ENCODE results near the gene POLK. TPM values are rescaled to one million over a fixed set of nuclear protein-coding genes. Genes with fewer than 3 reads are reported as not detected.
"Not testable (repeated sequence)": the region's sequence is repeated elsewhere in the genome, so short reads cannot be mapped to it uniquely, and the experiment has no call there.

POLK gene
- total RNA-seq, 2 experiments from 2014 or later = 29.8 to 30.7 TPM

GRCh38 chr5:75584641-75585040 is 73.0 kb downstream of the POLK start:
- ChIA-PET POLR2A (no interaction called here), CTCF (no interaction called here)
- Mint-ChIP-seq H3K27ac (no peak overlapping the region), H3K27me3 (ENCODE audit: low read depth) (no peaks in the 10 kb centered on the region), H3K36me3 (ENCODE audit: low read depth) (peaks cover 22% of the 10 kb centered on the region), H3K9me3 (ENCODE audit: insufficient read depth) (no peaks in the 10 kb centered on the region), H3K4me3 (no peak overlapping the region), H3K4me1 (ENCODE audit: low read depth) (peaks cover 4% of the 10 kb centered on the region)
- no peak for ATAC-seq
- DNase-seq = no peak

DNA sequence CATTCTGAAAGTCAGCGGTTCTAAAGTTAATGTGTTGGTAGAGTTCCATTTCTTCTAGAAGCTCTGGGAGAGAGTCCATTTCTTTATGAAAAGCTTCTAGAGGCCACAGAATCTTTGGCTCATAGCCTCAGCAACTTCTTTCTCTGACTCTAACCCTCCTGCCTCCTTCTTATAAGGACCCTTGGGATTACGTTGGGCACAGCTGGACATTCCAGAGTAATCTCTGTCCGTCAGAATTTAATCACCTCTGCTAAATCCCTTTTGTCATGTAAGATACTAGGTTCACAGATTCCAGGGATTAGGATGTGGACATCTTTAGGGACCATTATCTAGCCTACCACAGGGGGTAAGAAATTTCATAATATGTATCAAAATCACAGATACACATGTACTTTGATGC is 77.0 kb downstream of the POLK start:
- ChIA-PET CTCF (interaction anchor here (0.5 kb wide), 1 partner anchor 15 kb away, joined by 3 read pairs; no protein-coding TSS in a partner anchor), POLR2A (no interaction called here)
- no peak overlapping the region for H3K4me3 Mint-ChIP-seq
- DNase-seq (no peak), ATAC-seq (no peak)
- no peaks in the 10 kb centered on the region for H3K27me3 Mint-ChIP-seq (ENCODE audit: low read depth)
- no peaks in the 10 kb centered on the region for H3K4me1 Mint-ChIP-seq (ENCODE audit: low read depth)
- H3K27ac Mint-ChIP-seq = no peak overlapping the region
- H3K9me3 Mint-ChIP-seq (ENCODE audit: insufficient read depth) = no peaks in the 10 kb centered on the region
- peaks cover 31% of the 10 kb centered on the region for H3K36me3 Mint-ChIP-seq (ENCODE audit: low read depth)

DNA sequence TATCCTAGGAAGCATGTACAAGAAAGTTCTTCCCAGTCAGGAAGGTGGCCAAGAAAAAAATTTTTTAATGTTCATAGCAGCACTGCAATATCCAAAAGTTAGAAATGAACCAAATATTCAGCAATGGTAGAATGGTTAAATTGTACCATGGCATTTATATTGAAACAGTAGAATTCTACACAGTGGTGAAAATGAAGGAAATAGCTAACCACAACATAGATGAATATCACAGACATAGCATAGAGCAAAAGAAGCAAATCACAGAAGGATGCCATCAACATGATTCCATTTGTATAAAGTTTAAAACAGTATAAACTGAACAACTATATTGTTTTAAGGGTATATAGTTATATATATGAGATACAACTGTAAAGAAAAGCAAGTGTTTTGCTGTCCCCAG is 88.8 kb downstream of the POLK start:
- peak; percentile 60 for ATAC-seq
- no peaks in the 10 kb centered on the region for H3K27me3 Mint-ChIP-seq (ENCODE audit: low read depth)
- H3K9me3 Mint-ChIP-seq (ENCODE audit: insufficient read depth) = no peaks in the 10 kb centered on the region
- ChIA-PET POLR2A (no interaction called here), CTCF (no interaction called here)
- no peak overlapping the region for H3K4me3 Mint-ChIP-seq
- no peak for DNase-seq
- no peak overlapping the region for H3K27ac Mint-ChIP-seq
- peaks cover 39% of the 10 kb centered on the region for H3K36me3 Mint-ChIP-seq (ENCODE audit: low read depth)
- peaks cover 22% of the 10 kb centered on the region for H3K4me1 Mint-ChIP-seq (ENCODE audit: low read depth)

- H3K4me3 Mint-ChIP-seq = no peak overlapping the region
- DNase-seq (no peak), ATAC-seq (no peak)
- H3K4me1 Mint-ChIP-seq (ENCODE audit: low read depth) = peaks cover 22% of the 10 kb centered on the region
- H3K9me3 Mint-ChIP-seq (ENCODE audit: insufficient read depth) = no peaks in the 10 kb centered on the region
- H3K27me3 Mint-ChIP-seq (ENCODE audit: low read depth) = no peaks in the 10 kb centered on the region
- no peak overlapping the region for H3K27ac Mint-ChIP-seq
- H3K36me3 Mint-ChIP-seq (ENCODE audit: low read depth) = peaks cover 35% of the 10 kb centered on the region
- ChIA-PET POLR2A (no interaction called here), CTCF (no interaction called here)
These were observed 89.9 kb downstream of the POLK start for GRCh38 chr5:75601567-75601966.

GRCh38 chr5:75601996-75602395 is 90.3 kb downstream of the POLK start:
- Mint-ChIP-seq H3K36me3 (ENCODE audit: low read depth) (peaks cover 31% of the 10 kb centered on the region), H3K27me3 (ENCODE audit: low read depth) (no peaks in the 10 kb centered on the region), H3K27ac (no peak overlapping the region), H3K4me1 (ENCODE audit: low read depth) (peaks cover 25% of the 10 kb centered on the region), H3K4me3 (no peak overlapping the region), H3K9me3 (ENCODE audit: insufficient read depth) (no peaks in the 10 kb centered on the region)
- POLR2A ChIA-PET = no interaction called here
- ATAC-seq (no peak), DNase-seq (no peak)
- CTCF ChIA-PET = no interaction called here

DNA sequence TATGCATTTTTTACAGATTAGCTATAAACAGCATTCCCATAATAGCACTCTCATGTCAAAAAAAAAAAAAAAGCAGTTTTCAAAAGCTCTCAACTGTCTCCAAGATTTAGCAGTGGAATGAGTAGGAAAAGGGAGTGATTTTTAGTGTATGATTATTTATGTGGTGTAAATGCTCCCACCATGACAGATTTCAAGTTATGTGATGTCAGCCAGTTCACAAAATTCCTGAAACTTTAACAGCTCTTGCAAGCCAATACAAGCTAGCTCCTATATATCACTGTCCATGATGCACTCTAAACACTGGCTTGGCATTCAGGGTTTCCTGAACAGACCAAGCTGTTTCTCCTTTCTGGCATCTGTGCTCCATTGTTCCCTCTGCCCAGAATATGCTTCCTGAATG is 91.7 kb downstream of the POLK start:
- POLR2A ChIA-PET = no interaction called here
- CTCF ChIA-PET = interaction anchor here (0.7 kb wide), 1 partner anchor 15 kb away, joined by 3 read pairs; no protein-coding TSS in a partner anchor
- no peak overlapping the region for H3K27ac Mint-ChIP-seq

DNA sequence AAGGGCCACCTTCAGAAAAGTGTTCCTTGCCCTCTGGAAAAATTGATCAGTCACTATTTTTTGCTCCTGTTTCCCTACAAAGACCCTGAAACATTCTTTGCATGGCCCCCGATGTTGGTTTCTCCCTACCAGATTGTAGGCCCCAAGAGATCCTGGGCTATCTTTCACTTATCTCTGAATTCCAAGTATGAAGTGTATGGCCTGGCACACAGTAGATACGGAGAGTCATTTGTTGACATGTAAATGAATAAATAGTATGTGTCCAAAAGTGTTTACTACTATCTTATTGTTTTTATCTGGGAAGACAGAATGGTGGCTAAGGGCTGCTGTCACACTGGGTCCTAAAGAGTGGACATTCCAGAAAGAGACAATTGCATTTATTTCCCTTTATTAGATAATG is 92.1 kb downstream of the POLK start:
- H3K9me3 Mint-ChIP-seq (ENCODE audit: insufficient read depth) = no peaks in the 10 kb centered on the region
- ChIA-PET POLR2A (no interaction called here), CTCF (interaction anchor here (0.7 kb wide), 1 partner anchor 15 kb away, joined by 3 read pairs; no protein-coding TSS in a partner anchor)
- no peak for DNase-seq
- H3K4me1 Mint-ChIP-seq (ENCODE audit: low read depth) = peaks cover 28% of the 10 kb centered on the region
- H3K27me3 Mint-ChIP-seq (ENCODE audit: low read depth) = no peaks in the 10 kb centered on the region
- peaks cover 27% of the 10 kb centered on the region for H3K36me3 Mint-ChIP-seq (ENCODE audit: low read depth)
- no peak for ATAC-seq
- H3K4me3 Mint-ChIP-seq = no peak overlapping the region
- no peak overlapping the region for H3K27ac Mint-ChIP-seq

More for the DNA sequence above, 91.7 kb downstream of the POLK start:
- peaks cover 28% of the 10 kb centered on the region for H3K36me3 Mint-ChIP-seq (ENCODE audit: low read depth)
- no peak for ATAC-seq
- H3K27me3 Mint-ChIP-seq (ENCODE audit: low read depth) = no peaks in the 10 kb centered on the region
- H3K4me1 Mint-ChIP-seq (ENCODE audit: low read depth) = peaks cover 28% of the 10 kb centered on the region
- no peak overlapping the region for H3K4me3 Mint-ChIP-seq
- no peak for DNase-seq
- no peaks in the 10 kb centered on the region for H3K9me3 Mint-ChIP-seq (ENCODE audit: insufficient read depth)

GRCh38 chr5:75607341-75607740 is 95.7 kb downstream of the POLK start:
- DNase-seq; H3K27ac Mint-ChIP-seq; H3K4me3 Mint-ChIP-seq; ATAC-seq; H3K27me3 Mint-ChIP-seq (ENCODE audit: low read depth); H3K9me3 Mint-ChIP-seq (ENCODE audit: insufficient read depth): not testable (repeated sequence)
- CTCF ChIA-PET = interaction anchor here (0.7 kb wide), 1 partner anchor 30 kb away, joined by 3 read pairs; no protein-coding TSS in a partner anchor
- H3K36me3 Mint-ChIP-seq (ENCODE audit: low read depth) = peaks cover 18% of the 10 kb centered on the region
- POLR2A ChIA-PET = interaction anchor here (0.7 kb wide), 1 partner anchor 23 kb away, joined by 3 read pairs; no protein-coding TSS in a partner anchor
- H3K4me1 Mint-ChIP-seq (ENCODE audit: low read depth) = peaks cover 11% of the 10 kb centered on the region

GRCh38 chr5:75608870-75609269 is 97.2 kb downstream of the POLK start:
- ChIA-PET POLR2A (no interaction called here), CTCF (no interaction called here)
- H3K27ac Mint-ChIP-seq = no peak overlapping the region
- H3K36me3 Mint-ChIP-seq (ENCODE audit: low read depth) = peaks cover 10% of the 10 kb centered on the region
- ATAC-seq (no peak), DNase-seq (no peak)
- no peaks in the 10 kb centered on the region for H3K9me3 Mint-ChIP-seq (ENCODE audit: insufficient read depth)
- peaks cover 16% of the 10 kb centered on the region for H3K27me3 Mint-ChIP-seq (ENCODE audit: low read depth)
- no peak overlapping the region for H3K4me3 Mint-ChIP-seq
- H3K4me1 Mint-ChIP-seq (ENCODE audit: low read depth) = peaks cover 11% of the 10 kb centered on the region

DNA sequence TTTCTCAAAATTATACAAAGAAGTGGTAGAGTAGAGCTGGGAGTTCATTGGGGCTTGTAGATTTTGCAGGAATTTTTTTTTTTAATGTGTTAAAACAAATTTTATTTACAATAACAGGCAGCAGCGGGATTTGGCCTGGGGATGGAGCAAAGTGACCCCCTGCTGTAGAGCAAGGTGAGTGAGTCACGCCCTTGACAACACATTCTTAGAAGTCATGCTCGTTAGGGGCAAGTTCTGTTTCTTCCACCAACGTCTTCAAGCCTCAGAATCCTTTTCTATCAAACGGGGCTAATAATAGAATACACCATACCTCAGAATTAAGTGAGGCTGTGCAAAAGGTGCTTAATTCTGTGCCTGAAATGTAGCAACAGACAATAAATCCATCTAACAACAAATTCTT is 98.5 kb downstream of the POLK start:
- peaks cover 7% of the 10 kb centered on the region for H3K36me3 Mint-ChIP-seq (ENCODE audit: low read depth)
- ChIA-PET CTCF (no interaction called here), POLR2A (no interaction called here)
- DNase-seq (no peak), ATAC-seq (no peak)
- peaks cover 11% of the 10 kb centered on the region for H3K4me1 Mint-ChIP-seq (ENCODE audit: low read depth)
- H3K9me3 Mint-ChIP-seq (ENCODE audit: insufficient read depth) = no peaks in the 10 kb centered on the region
- H3K27me3 Mint-ChIP-seq (ENCODE audit: low read depth) = peaks cover 16% of the 10 kb centered on the region
- no peak overlapping the region for H3K27ac Mint-ChIP-seq
- H3K4me3 Mint-ChIP-seq = no peak overlapping the region

- ATAC-seq; POLR2A ChIA-PET; H3K36me3 Mint-ChIP-seq (ENCODE audit: low read depth); H3K27ac Mint-ChIP-seq; CTCF ChIA-PET; DNase-seq; H3K9me3 Mint-ChIP-seq (ENCODE audit: insufficient read depth): not testable (repeated sequence)
- Mint-ChIP-seq H3K27me3 (ENCODE audit: low read depth) (peaks cover 16% of the 10 kb centered on the region), H3K4me3 (peak overlapping the region; percentile 45), H3K4me1 (ENCODE audit: low read depth) (peaks cover 11% of the 10 kb centered on the region)
These were observed 99.2 kb downstream of the POLK start for GRCh38 chr5:75610859-75611310.

- CTCF ChIA-PET = no interaction called here
- POLR2A ChIA-PET = no interaction called here
- no peak for DNase-seq
- Mint-ChIP-seq H3K36me3 (ENCODE audit: low read depth) (peaks cover 7% of the 10 kb centered on the region), H3K4me3 (peak within 1 kb of the TSS; percentile 45), H3K4me1 (ENCODE audit: low read depth) (peaks cover 11% of the 10 kb centered on the region), H3K27me3 (ENCODE audit: low read depth) (peaks cover 16% of the 10 kb centered on the region), H3K9me3 (ENCODE audit: insufficient read depth) (no peaks in the 10 kb centered on the region), H3K27ac (no peak within 1 kb of the TSS)
- ATAC-seq = peak; percentile 23
These were observed 99.9 kb downstream of the POLK start, which contains the start of gene ANKDD1B for GRCh38 chr5:75611311-75612225. TSS of gene ANKDD1B (plus strand) at chr5:75611453. CDS start at chr5:75611635, 182 bp downstream.

All from activated CD8-positive, alpha-beta T cell treated with anti-CD3 and anti-CD28 coated beads, Interleukin-2, amount 10 ng/mL, durations not matched to agents 7 days and 5 days (primary cell).